Measurements from ENCODE around the gene PDXK. TPM values are rescaled to one million over a fixed set of nuclear protein-coding genes. Genes with fewer than 3 reads are reported as not detected.

PDXK gene
- total RNA-seq (2011; cell fraction: chromatin; rRNA removed; ENCODE audit: low replicate concordance): 130 and 265 TPM in 2 replicates
- total RNA-seq (2011; cell fraction: nucleolus; rRNA removed): 121 and 125 TPM in 2 replicates
- 113 and 116 TPM in 2 replicates for total RNA-seq (2011; cell fraction: nucleoplasm; rRNA removed)
- total RNA-seq (2014; rRNA removed) (95.1 and 117 TPM in 2 replicates), total RNA-seq (2014; rRNA removed; fragmentation: Illumina TruSeq; extraction: Trizol) (57.2 and 71.2 TPM in 2 replicates), total RNA-seq (2015; rRNA removed; fragmentation: Illumina TruSeq; extraction: Trizol) (46.8 and 47.5 TPM in 2 replicates), total RNA-seq (2021) (162 TPM in 2 replicates), polyA plus RNA-seq (2011; rRNA removed) (135 and 158 TPM in 2 replicates), polyA plus RNA-seq (2014; fragmentation: Illumina TruSeq; extraction: Trizol) (80.6 and 84.8 TPM in 2 replicates), polyA plus RNA-seq (2014; fragmentation: Nextera tagmentation; extraction: Ambion mirVana) (1 to 10 TPM; 5.6 to 8.9 TPM), polyA plus RNA-seq (2014; rRNA removed) (76.5 and 103 TPM in 2 replicates), polyA minus RNA-seq (2011; rRNA and poly(A)+ RNA removed) (203 and 232 TPM in 2 replicates), Bru-seq, nascent RNA (percentile 81 among the genes with signal in this experiment), BruChase-seq, experiment 1, labeled RNA remaining after a 2-hour chase (percentile 81 among the genes with signal in this experiment), BruChase-seq, experiment 2, labeled RNA remaining after a 6-hour chase (percentile 86 among the genes with signal in this experiment)
- polyA plus RNA-seq (2011; cell fraction: cytosol; rRNA removed): 118 and 126 TPM in 2 replicates
- 116 TPM in 2 replicates for polyA plus RNA-seq (2011; cell fraction: nucleus; rRNA removed)
- 82.1 and 83.5 TPM in 2 replicates for polyA plus RNA-seq (2012)
- polyA minus RNA-seq (2011; cell fraction: cytosol; rRNA and poly(A)+ RNA removed): 63.0 and 91.6 TPM in 2 replicates
- 27.7 and 39.5 TPM in 2 replicates for polyA minus RNA-seq (2011; cell fraction: nucleus; rRNA and poly(A)+ RNA removed)
- long read RNA-seq, experiment 1, full-length matches to known transcripts: 273 of 590 reads
- long read RNA-seq, experiment 1, partial matches to known transcripts: 26 of 590 reads
- long read RNA-seq, experiment 1, other reads (novel, unspliced or antisense): 291 of 590 reads
- long read RNA-seq, experiment 2, full-length matches to known transcripts: 96 of 149 reads
- long read RNA-seq, experiment 2, partial matches to known transcripts: 11 of 149 reads
- long read RNA-seq, experiment 2, other reads (novel, unspliced or antisense): 42 of 149 reads
- long read RNA-seq, experiment 3, full-length matches to known transcripts: 56 of 75 reads
- long read RNA-seq, experiment 3, partial matches to known transcripts: 5 of 75 reads
- long read RNA-seq, experiment 3, other reads (novel, unspliced or antisense): 14 of 75 reads

DNA sequence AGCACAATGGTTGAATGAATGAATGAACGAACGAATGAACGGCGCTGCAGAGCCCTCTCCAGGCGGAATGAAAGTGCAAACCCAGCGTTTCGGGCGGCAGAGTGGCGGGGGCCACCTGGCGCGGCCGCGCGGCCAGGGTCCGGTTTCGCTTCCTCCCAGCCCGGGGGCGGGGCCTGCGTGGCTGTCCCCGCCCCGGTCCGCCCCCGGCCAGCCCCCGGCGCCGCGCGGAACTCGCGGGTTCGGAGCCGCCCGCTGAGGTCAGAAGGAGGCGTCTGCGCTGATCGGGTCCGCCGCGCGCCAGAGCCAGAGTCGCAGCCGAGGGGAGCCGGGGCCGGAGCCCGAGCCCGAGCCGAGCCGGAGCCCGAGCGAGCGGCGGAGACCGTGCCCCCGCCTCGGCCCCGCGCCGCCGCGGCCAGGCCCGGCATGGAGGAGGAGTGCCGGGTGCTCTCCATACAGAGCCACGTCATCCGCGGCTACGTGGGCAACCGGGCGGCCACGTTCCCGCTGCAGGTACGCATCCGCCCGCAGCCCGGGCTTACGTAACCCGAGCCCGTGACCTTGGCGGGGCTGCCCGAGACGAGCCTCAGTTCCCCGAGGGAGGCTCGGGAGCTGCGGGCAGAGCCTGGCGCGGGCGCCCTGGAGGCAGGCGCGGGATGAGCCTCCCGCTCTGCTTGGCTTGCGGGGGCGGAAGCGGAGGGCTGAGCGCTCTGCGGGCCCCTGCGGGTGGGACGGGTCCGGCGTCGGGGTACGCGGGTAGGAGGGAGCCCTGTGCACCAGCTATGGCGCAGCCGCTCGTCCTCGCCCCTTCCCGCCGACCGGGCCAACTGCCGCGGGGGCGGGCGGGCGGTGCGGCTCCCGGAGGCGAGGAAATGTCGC lies at the start of gene PDXK:
TSS of gene PDXK (plus strand) at position 258 of the 876 bp plus-strand sequence. CDS start at position 424, 166 bp downstream.
- H3K9ac ChIP-seq (ENCODE audit: insufficient read depth in 1 of 2, low read depth in 2 of 2, low read length in 2 of 2): peak within 1 kb of the TSS; percentile 96 to 100
- peaks cover 19% of the 10 kb centered on the region for H3K9me1 ChIP-seq (ENCODE audit: control insufficient read depth, insufficient read depth, low read length)
- peak within 1 kb of the TSS; percentile 100 for H3K4me3 ChIP-seq
- in situ Hi-C loops (cut with MboI): no loop called here
- H3K36me3 ChIP-seq (ENCODE audit: control insufficient read depth, insufficient read depth, low read length): peaks cover 40% of the 10 kb centered on the region; the same call in 2 of the 3 replicates
- FAIRE-seq (peak; percentile 93), DNase-seq (ENCODE audit: extremely low read depth in 1 of 4, low spot score in 3 of 4) (peak; percentile 94 to 98 (median 96)), ATAC-seq (peak; percentile 93)
- H3K27ac ChIP-seq (ENCODE audit: extremely low read depth, low read depth, low read length): peak within 1 kb of the TSS; percentile 97
- peak within 1 kb of the TSS; percentile 94 for H3K4me2 ChIP-seq (ENCODE audit: insufficient read depth, low read length)
- H4K20me1 ChIP-seq (replicated peaks; ENCODE audit: control insufficient read depth, insufficient read depth, low read length): peaks cover 27% of the 10 kb centered on the region
- no peaks in the 10 kb centered on the region for H3K9me3 ChIP-seq (replicated peaks; ENCODE audit: control insufficient read depth, insufficient read depth, low read depth, low read length)
- ChIA-PET CTCF (ENCODE audit: low intra/inter-chr PET ratio) (no interaction called here), POLR2A (interaction anchor here (0.7 to 1.8 kb wide), 7 partner anchors 9 to 268 kb away, joined by 3 to 19 read pairs (median 4); no protein-coding TSS in a partner anchor)
- H2AFZ ChIP-seq (ENCODE audit: low read depth, low read length): peak within 1 kb of the TSS; percentile 90
- no peaks in the 10 kb centered on the region for H3K27me3 ChIP-seq (ENCODE audit: control insufficient read depth in 2 of 2, insufficient read depth in 2 of 2, low read length in 2 of 2)
- intact Hi-C loops (cut with micrococcal nuclease): no loop called here
- peaks cover 50% of the 10 kb centered on the region for H3K79me2 ChIP-seq (ENCODE audit: control insufficient read depth, insufficient read depth, low read length)
- H3K4me1 ChIP-seq (replicated peaks in 1 of 2; ENCODE audit: control insufficient read depth in 2 of 2, insufficient read depth in 2 of 2, low read length in 2 of 2): peaks cover 29 to 46% of the 10 kb centered on the region in 2 experiments; a peak in 4 of 5 replicates
- BruUV-seq (replicated peaks): no TSS peak
- WGBS (ENCODE audit: insufficient coverage, low coverage, missing lambda C conversion rate): under 1% methylated on average over 74 of the region's 117 CpGs
- TF ChIP-seq THRAP3 (IDR thresholded peaks at IDR 0.05; ENCODE audit: borderline replicate concordance) (no peak), XRCC5 (IDR thresholded peaks at IDR 0.05; ENCODE audit: low read depth, low read length) (no peak), ZKSCAN8 (CRISPR knock-in tag; IDR thresholded peaks at IDR 0.05) (no peak), HMG20B (CRISPR knock-in tag; IDR thresholded peaks at IDR 0.05) (no peak), ZKSCAN3 (CRISPR knock-in tag; IDR thresholded peaks at IDR 0.05) (no peak), ZNF699 (CRISPR knock-in tag; IDR thresholded peaks at IDR 0.05; ENCODE audit: insufficient replicate concordance) (no peak), ARID1B (IDR thresholded peaks at IDR 0.05) (no peak), RBM14 (IDR thresholded peaks at IDR 0.05; ENCODE audit: borderline replicate concordance, insufficient read depth, low read depth, low read length) (peak; percentile 88)
- TF ChIP-seq, protein P1, sequence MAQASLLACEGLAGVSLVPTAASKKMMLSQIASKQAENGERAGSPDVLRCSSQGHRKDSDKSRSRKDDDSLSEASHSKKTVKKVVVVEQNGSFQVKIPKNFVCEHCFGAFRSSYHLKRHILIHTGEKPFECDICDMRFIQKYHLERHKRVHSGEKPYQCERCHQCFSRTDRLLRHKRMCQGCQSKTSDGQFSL (CRISPR knock-in tag; IDR thresholded peaks at IDR 0.05): no peak; the same call in 1 of the 2 replicates
- TF ChIP-seq, protein P1 (tag; IDR thresholded peaks at IDR 0.05): no peak
- TF ChIP-seq, protein P2, sequence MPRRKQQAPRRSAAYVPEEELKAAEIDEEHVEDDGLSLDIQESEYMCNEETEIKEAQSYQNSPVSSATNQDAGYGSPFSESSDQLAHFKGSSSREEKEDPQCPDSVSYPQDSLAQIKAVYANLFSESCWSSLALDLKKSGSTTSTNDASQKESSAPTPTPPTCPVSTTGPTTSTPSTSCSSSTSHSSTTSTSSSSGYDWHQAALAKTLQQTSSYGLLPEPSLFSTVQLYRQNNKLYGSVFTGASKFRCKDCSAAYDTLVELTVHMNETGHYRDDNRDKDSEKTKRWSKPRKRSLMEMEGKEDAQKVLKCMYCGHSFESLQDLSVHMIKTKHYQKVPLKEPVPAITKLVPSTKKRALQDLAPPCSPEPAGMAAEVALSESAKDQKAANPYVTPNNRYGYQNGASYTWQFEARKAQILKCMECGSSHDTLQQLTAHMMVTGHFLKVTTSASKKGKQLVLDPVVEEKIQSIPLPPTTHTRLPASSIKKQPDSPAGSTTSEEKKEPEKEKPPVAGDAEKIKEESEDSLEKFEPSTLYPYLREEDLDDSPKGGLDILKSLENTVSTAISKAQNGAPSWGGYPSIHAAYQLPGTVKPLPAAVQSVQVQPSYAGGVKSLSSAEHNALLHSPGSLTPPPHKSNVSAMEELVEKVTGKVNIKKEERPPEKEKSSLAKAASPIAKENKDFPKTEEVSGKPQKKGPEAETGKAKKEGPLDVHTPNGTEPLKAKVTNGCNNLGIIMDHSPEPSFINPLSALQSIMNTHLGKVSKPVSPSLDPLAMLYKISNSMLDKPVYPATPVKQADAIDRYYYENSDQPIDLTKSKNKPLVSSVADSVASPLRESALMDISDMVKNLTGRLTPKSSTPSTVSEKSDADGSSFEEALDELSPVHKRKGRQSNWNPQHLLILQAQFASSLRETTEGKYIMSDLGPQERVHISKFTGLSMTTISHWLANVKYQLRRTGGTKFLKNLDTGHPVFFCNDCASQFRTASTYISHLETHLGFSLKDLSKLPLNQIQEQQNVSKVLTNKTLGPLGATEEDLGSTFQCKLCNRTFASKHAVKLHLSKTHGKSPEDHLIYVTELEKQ (CRISPR knock-in tag; IDR thresholded peaks at IDR 0.05): no peak

All from K562 (cell line).